Kidney epithelial cell (primary cell): Measurements from ENCODE around the gene CACTIN. TPM values are rescaled to one million over a fixed set of nuclear protein-coding genes. Genes with fewer than 3 reads are reported as not detected.
"Not testable (repeated sequence)": the region's sequence is repeated elsewhere in the genome, so short reads cannot be mapped to it uniquely, and the experiment has no call there.

Source experiments
- DNase-seq: peaks from one replicate; pipeline ENCODE4 v3.0.0-alpha.2; 2010; ENCODE audit warnings: low read depth
- H3K27me3 ChIP-seq: 2 replicates; pipeline ENCODE4 v1.6.0; 2011; ENCODE audit warnings: low read length; ENCODE audit not compliant: control insufficient read depth, insufficient read depth
- H3K36me3 ChIP-seq: 2 replicates; pipeline ENCODE4 v1.5.1; 2011; ENCODE audit warnings: low read length; ENCODE audit not compliant: control insufficient read depth, insufficient read depth
- H3K4me3 ChIP-seq: 2 replicates; pipeline ENCODE4 v1.5.1; 2011; ENCODE audit warnings: low read depth, mild to moderate bottlenecking, control low read depth, low read length
- CTCF ChIP-seq: IDR thresholded peaks from 2 replicates; pipeline ENCODE4 v1.5.1; 2011; ENCODE audit warnings: mild to moderate bottlenecking, moderate library complexity, low read length, control low read depth, inconsistent platforms; ENCODE audit not compliant: insufficient read depth, poor library complexity, severe bottlenecking
- total RNA-seq: library from RNA; depleted of rRNA; stranded (reverse); fragments of >200 nt; gene quantifications from 2 replicates; pipeline ENCODE4 v1.2.3, GENCODE V29; 2015

Gene CACTIN
- total RNA-seq, 1 donor from 2014 or later: 46.6 TPM

DNA sequence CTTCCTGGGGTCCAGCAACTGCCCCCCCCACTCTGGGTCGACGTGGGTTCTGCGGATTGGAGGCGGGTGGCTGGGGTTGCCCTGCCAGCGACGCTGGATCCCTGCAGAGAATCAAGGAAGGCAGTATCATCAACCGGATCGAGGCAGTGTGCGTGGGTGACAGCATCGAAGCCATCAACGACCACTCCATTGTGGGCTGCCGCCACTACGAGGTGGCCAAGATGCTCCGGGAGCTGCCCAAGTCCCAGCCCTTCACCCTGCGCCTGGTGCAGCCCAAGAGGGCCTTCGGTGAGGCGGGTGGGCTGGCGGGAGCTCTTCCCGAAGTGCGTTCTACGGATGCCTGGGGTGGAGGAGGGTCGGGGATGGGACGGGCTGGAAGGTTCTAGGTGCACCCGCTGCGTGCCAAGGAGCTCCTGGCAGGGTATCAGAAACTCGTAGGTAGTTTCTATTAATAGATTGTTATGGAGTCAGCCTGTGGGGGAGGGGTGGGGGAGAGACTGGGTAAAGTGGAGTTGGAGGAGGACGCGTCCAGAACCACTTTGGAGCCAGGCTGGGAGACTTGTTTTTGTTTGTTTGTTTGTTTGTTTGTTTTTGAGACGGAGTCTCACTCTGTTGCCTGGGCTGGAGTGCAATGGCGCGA is 39.8 kb downstream of the CACTIN start:
- no peaks in the 10 kb centered on the region for H3K36me3 ChIP-seq
- H3K27me3 ChIP-seq: peaks cover 18% of the 10 kb centered on the region
- DNase-seq: no peak
- TF ChIP-seq CTCF: no peak
- no peak overlapping the region for H3K4me3 ChIP-seq

DNA sequence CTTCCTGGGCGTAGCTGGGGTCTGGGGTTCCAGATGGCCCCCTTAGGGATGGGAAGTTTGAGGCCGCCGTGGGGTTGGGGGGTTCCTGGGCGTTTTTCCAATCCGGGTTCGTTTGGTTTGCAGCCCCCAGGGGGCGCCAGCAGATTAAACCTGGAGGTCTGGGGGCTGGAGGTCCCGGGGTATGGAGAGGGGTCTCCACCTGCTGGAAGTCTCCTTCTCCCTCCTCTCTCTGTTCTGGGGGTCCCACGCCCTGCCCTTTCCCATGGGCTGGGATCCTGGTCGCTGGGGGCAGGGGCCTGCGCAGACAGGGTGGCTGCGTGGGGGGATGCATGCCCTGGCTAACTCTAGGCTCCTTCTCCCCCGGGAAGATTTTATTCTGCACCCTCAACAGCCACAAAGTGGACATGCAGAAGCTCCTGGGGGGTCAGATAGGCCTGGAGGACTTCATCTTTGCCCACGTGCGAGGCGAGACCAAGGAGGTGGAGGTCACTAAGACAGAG is 40.4 kb downstream of the CACTIN start:
- peak; percentile 57 for TF ChIP-seq CTCF
- no peak for DNase-seq
- H3K4me3 ChIP-seq: no peak overlapping the region

DNA sequence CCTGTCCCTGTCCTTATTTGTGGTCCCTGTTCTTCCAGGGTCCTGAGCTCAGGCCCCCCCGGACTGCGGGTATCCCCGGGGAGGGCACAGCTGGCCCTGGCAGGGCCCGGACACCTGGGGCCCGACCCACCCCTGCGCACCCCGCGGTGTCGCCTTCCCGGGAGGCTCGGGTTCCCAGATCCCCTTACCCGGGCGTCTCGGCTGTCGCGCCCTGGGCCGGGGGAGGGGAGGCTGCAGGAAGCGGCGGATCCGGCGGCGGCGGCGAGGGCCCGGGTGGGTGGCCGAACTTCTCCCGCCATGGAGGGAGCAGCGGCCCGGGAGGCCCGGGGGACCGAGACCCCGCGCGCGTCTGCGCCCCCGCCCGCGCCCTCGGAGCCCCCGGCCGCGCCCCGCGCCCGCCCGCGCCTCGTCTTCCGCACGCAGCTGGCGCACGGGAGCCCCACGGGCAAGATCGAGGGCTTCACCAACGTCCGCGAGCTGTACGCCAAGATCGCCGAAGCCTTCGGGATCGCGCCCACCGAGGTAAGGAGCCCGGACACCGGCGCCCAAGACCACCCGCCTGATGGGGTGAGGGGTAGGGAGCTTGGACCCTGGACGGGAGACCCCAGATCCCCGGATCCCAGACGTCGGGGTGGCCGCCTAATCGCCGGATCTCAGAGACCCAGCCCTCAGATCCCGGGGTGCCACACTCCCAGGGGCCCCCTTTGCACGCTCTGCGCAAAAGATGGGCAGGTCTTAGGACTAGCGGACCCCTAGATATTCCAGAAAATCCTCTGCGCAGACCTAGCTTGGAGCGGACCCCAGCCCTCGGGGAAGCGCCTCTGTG is 41.1 kb downstream of the CACTIN start, which contains the start of gene GIPC3:
Gene GIPC3 (plus strand): TSS at position 178 of the 826 bp plus-strand sequence. CDS start 120 bp downstream, at position 298.
- Histone ChIP-seq H3K4me3 (no peak within 1 kb of the TSS), H3K27me3 (peaks cover 18% of the 10 kb centered on the region), H3K36me3 (no peaks in the 10 kb centered on the region)
- TF ChIP-seq CTCF: no peak
- no peak for DNase-seq

More for the DNA sequence above, 40.4 kb downstream of the CACTIN start:
- Histone ChIP-seq H3K27me3 (peaks cover 18% of the 10 kb centered on the region), H3K36me3 (no peaks in the 10 kb centered on the region)

- not testable (repeated sequence) for H3K36me3 ChIP-seq, DNase-seq, H3K4me3 ChIP-seq
- peaks cover 18% of the 10 kb centered on the region for H3K27me3 ChIP-seq
Measured at GRCh38 chr19:3584036-3584802, 42.4 kb downstream of the CACTIN start.

GRCh38 chr19:3581792-3582191 is 44.8 kb downstream of the CACTIN start:
- not testable (repeated sequence) for H3K36me3 ChIP-seq, DNase-seq, H3K4me3 ChIP-seq
- H3K27me3 ChIP-seq: peaks cover 18% of the 10 kb centered on the region

DNA sequence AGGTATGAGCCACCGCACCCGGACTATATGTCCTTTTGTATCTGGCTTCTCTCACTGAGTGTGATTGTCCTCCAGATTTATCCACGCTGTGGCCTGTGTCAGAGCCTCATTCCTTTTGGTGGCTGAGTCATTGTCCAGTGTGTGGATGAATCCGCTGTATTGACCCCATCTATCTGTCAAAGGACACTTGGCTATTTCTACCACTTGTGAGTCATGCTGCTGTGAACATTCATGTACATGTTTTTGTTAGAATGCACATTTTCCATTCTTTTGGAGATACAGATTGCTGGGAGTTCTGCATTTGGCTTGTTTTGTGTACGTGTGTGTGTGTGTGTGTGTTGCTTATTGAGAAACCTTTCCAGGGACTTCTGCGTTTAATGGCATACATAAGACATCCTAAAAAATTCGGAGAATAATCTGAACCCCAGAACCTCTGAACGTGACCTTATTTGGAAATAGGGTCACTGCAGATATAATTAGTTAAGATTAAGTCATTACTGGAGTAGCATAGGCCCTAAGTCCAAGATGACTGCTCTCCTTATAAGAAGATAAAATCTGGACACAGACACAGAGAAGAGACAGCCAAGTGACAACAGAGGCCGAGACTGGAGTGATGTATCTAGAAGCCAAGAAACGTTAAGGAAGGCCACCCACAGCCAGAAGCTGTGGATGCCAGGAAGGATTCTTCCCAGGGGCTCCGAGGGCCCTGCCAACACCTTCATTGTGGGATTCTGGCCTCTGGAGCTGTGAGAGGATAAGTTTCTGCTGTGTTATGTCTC is 46.2 kb downstream of the CACTIN start:
- H3K36me3 ChIP-seq: no peaks in the 10 kb centered on the region
- no peak for TF ChIP-seq CTCF
- H3K27me3 ChIP-seq: peaks cover 5% of the 10 kb centered on the region
- H3K4me3 ChIP-seq: no peak overlapping the region
- DNase-seq: peak; percentile 69
